OCI-LY1 (cell line): ENCODE measurements around the gene GNGT1.

ENCODE experiments used
- H2AFZ ChIP-seq: fragments of 200-600 bp; sonication (generic), shearing (Covaris generic); 2 replicates; pipeline ENCODE4 v1.6.0; 2014; ENCODE audit warnings: antibody characterized with exemption, mild to moderate bottlenecking, low read length
- H3F3A ChIP-seq: fragments of 200-600 bp; sonication (generic), shearing (Covaris generic); 2 replicates; pipeline ENCODE4 v1.6.0; 2014; ENCODE audit warnings: mild to moderate bottlenecking, antibody characterized with exemption, low read length, moderate library complexity; ENCODE audit not compliant: insufficient read depth
- H3K27ac ChIP-seq: fragments of 200-600 bp; sonication (generic); 2 replicates; pipeline ENCODE4 v1.5.1; 2014; ENCODE audit warnings: low read length, mixed run types, mild to moderate bottlenecking, low read depth; ENCODE audit not compliant: poor library complexity, severe bottlenecking
- H3K27me3 ChIP-seq: fragments of 200-600 bp; sonication (generic); 2 replicates; pipeline ENCODE4 v1.6.0; 2014; ENCODE audit warnings: antibody characterized with exemption, mild to moderate bottlenecking, low read length, moderate library complexity; ENCODE audit not compliant: insufficient read depth
- H3K36me3 ChIP-seq: fragments of 200-600 bp; sonication (generic); 2 replicates; pipeline ENCODE4 v1.6.1; 2014; ENCODE audit warnings: mild to moderate bottlenecking, antibody characterized with exemption, low read length, moderate library complexity, mixed read lengths; ENCODE audit not compliant: insufficient read depth
- H3K4me1 ChIP-seq: fragments of 200-600 bp; sonication (generic); 2 replicates; pipeline ENCODE4 v1.5.1; 2014; ENCODE audit warnings: mild to moderate bottlenecking, low read length, moderate library complexity; ENCODE audit not compliant: insufficient read depth, severe bottlenecking
- H3K4me2 ChIP-seq: fragments of 200-600 bp; sonication (generic), shearing (Covaris generic); 2 replicates; pipeline ENCODE4 v1.6.1; 2014; ENCODE audit warnings: low read length
- H3K4me3 ChIP-seq: fragments of 200-600 bp; sonication (generic); 2 replicates; pipeline ENCODE4 v1.5.1; 2014; ENCODE audit warnings: low read length, low read depth, mild to moderate bottlenecking, mixed read lengths; ENCODE audit not compliant: poor library complexity, severe bottlenecking
- H3K79me2 ChIP-seq: fragments of 200-600 bp; shearing (Covaris generic); 2 replicates; pipeline ENCODE4 v1.6.1; 2016; ENCODE audit warnings: mixed run types, low read length, mixed read lengths; ENCODE audit not compliant: insufficient read depth
- H3K9ac ChIP-seq: fragments of 200-600 bp; sonication (generic), shearing (Covaris generic); 2 replicates; pipeline ENCODE4 v1.6.1; 2014; ENCODE audit warnings: mild to moderate bottlenecking, low read length, mixed read lengths
- H3K9me2 ChIP-seq: fragments of 200-600 bp; sonication (generic), shearing (Covaris generic); 2 replicates; pipeline ENCODE4 v1.6.1; 2014; ENCODE audit warnings: low read depth, mild to moderate bottlenecking, low read length, mixed read lengths
- H3K9me3 ChIP-seq: fragments of 200-600 bp; shearing (Covaris generic); 2 replicates; pipeline ENCODE4 v1.6.1; 2014; ENCODE audit warnings: low read length, mixed read lengths
- H4K20me1 ChIP-seq: fragments of 200-600 bp; sonication (generic), shearing (Covaris generic); 2 replicates; pipeline ENCODE4 v1.6.0; 2016; ENCODE audit warnings: mild to moderate bottlenecking, low read length; ENCODE audit not compliant: insufficient read depth
- CTCF ChIP-seq: fragments of 200-600 bp; sonication (generic), shearing (Covaris generic); IDR thresholded peaks from 2 replicates; pipeline ENCODE4 v1.5.1; 2017; ENCODE audit warnings: mild to moderate bottlenecking, antibody characterized with exemption, low read length, moderate library complexity, mixed read lengths
- EZH2 ChIP-seq: fragments of 200-600 bp; sonication (generic), shearing (Covaris generic); IDR thresholded peaks from 2 replicates; pipeline ENCODE4 v1.8.0; 2017; ENCODE audit warnings: borderline replicate concordance, mixed run types, mild to moderate bottlenecking, antibody characterized with exemption, low read length, moderate library complexity, mixed read lengths

The GNGT1 gene

DNA sequence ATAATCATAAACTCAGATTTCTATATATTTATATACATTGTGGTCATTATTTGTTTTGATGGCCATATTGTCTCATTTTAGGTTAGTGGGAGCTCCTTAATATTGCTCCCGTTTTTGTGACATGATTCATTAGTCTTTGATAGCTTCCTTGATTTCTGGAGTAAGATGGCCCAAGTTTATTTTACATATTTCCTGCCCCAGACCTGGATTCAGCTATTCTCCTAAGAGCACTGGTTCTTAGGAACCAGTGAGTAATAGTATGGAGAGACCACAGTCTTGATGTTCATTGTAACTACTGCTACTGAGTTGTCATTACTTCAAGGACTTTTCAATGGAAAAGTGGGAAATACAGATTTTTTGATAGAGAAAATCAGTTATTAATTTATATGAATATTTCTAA is 21.8 kb upstream of the GNGT1 start:
- TF ChIP-seq CTCF (no peak), EZH2 (no peak)
- no peaks in the 10 kb centered on the region for H3K27me3 ChIP-seq
- H3K4me1 ChIP-seq, result peaks cover under 1% of the 10 kb centered on the region
- no peak overlapping the region for H3K9ac ChIP-seq
- H2AFZ ChIP-seq, result no peak overlapping the region
- H3K79me2 ChIP-seq, result no peaks in the 10 kb centered on the region
- no peaks in the 10 kb centered on the region for H4K20me1 ChIP-seq
- no peaks in the 10 kb centered on the region for H3K9me2 ChIP-seq
- no peaks in the 10 kb centered on the region for H3K36me3 ChIP-seq
- H3K27ac ChIP-seq, result no peak overlapping the region
- no peak overlapping the region for H3K4me2 ChIP-seq
- H3F3A ChIP-seq, result no peaks in the 10 kb centered on the region
- H3K4me3 ChIP-seq, result no peak overlapping the region
- H3K9me3 ChIP-seq, result peaks cover 1% of the 10 kb centered on the region; the same call in 1 of the 2 replicates

- Histone ChIP-seq H3K79me2 (no peaks in the 10 kb centered on the region), H3K4me2 (peak overlapping the region; percentile 82; the same call in 1 of the 2 replicates), H4K20me1 (no peaks in the 10 kb centered on the region), H3K9ac (no peak overlapping the region), H3K36me3 (no peaks in the 10 kb centered on the region), H3K27ac (no peak overlapping the region), H3K9me2 (no peaks in the 10 kb centered on the region), H3K27me3 (no peaks in the 10 kb centered on the region), H3K9me3 (no peaks in the 10 kb centered on the region), H3K4me3 (no peak overlapping the region), H3K4me1 (peaks cover 20% of the 10 kb centered on the region), H2AFZ (no peak overlapping the region), H3F3A (no peaks in the 10 kb centered on the region)
- TF ChIP-seq EZH2 (no peak), CTCF (no peak)
Observed at GRCh38 chr7:93889261-93889660, 17.1 kb upstream of the GNGT1 start.

GRCh38 chr7:93890041-93890463 is 16.3 kb upstream of the GNGT1 start:
- H3K79me2 ChIP-seq, result no peaks in the 10 kb centered on the region
- TF ChIP-seq EZH2 (no peak), CTCF (no peak; the same call in 1 of the 2 replicates)
- H3K27ac ChIP-seq, result no peak overlapping the region
- no peaks in the 10 kb centered on the region for H4K20me1 ChIP-seq
- H3K4me2 ChIP-seq, result peak overlapping the region; percentile 82
- H3K36me3 ChIP-seq, result no peaks in the 10 kb centered on the region
- no peak overlapping the region for H2AFZ ChIP-seq
- peak overlapping the region; percentile 64 for H3K4me3 ChIP-seq
- no peaks in the 10 kb centered on the region for H3F3A ChIP-seq
- peak overlapping the region; percentile 45; the same call in 1 of the 2 replicates for H3K9ac ChIP-seq
- H3K9me2 ChIP-seq, result no peaks in the 10 kb centered on the region
- no peaks in the 10 kb centered on the region for H3K9me3 ChIP-seq
- H3K4me1 ChIP-seq, result peaks cover 20% of the 10 kb centered on the region
- no peaks in the 10 kb centered on the region for H3K27me3 ChIP-seq
